Measurements from ENCODE around the gene CAMTA1.

CAMTA1 gene

GRCh38 chr1:7516341-7516740 is 731.1 kb downstream of the CAMTA1 start:
- no peak for DNase-seq

GRCh38 chr1:7516929-7517328 is 731.7 kb downstream of the CAMTA1 start:
- DNase-seq, result no peak

- DNase-seq, result no peak
These were observed 732.5 kb downstream of the CAMTA1 start for GRCh38 chr1:7517611-7518330.

GRCh38 chr1:7518411-7518810 is 733.2 kb downstream of the CAMTA1 start:
- DNase-seq, result no peak

- DNase-seq, result no peak
These were observed 734.1 kb downstream of the CAMTA1 start for GRCh38 chr1:7519181-7519860.

GRCh38 chr1:7519861-7520395 is 734.7 kb downstream of the CAMTA1 start:
- no peak for DNase-seq

- DNase-seq, result no peak
These were observed 735.2 kb downstream of the CAMTA1 start for GRCh38 chr1:7520496-7520895.

- no peak for DNase-seq
These were observed 739.4 kb downstream of the CAMTA1 start for GRCh38 chr1:7524341-7525337.

GRCh38 chr1:7525338-7526063 is 740.2 kb downstream of the CAMTA1 start:
- DNase-seq, result no peak

GRCh38 chr1:7526196-7526866 is 741.1 kb downstream of the CAMTA1 start:
- DNase-seq, result no peak

- DNase-seq, result no peak
These were observed 741.8 kb downstream of the CAMTA1 start for GRCh38 chr1:7526867-7527732.

- no peak for DNase-seq
These were observed 742.4 kb downstream of the CAMTA1 start for GRCh38 chr1:7527733-7528045.

GRCh38 chr1:7528386-7529198 is 743.3 kb downstream of the CAMTA1 start:
- no peak for DNase-seq

GRCh38 chr1:7529917-7530316 is 744.7 kb downstream of the CAMTA1 start:
- no peak for DNase-seq

- no peak for DNase-seq
These were observed 746.5 kb downstream of the CAMTA1 start for GRCh38 chr1:7531562-7532340.

GRCh38 chr1:7533006-7533405 is 747.8 kb downstream of the CAMTA1 start:
- no peak for DNase-seq

GRCh38 chr1:7534061-7534825 is 749.0 kb downstream of the CAMTA1 start:
- no peak for DNase-seq

- no peak for DNase-seq
These were observed 749.8 kb downstream of the CAMTA1 start for GRCh38 chr1:7535016-7535415.

All from Kasumi-1 (cell line).